Left renal cortex interstitium (tissue), 4 donors: ENCODE measurements around the gene MEIOSIN. TPM values are rescaled to one million over a fixed set of nuclear protein-coding genes. Genes with fewer than 3 reads are reported as not detected.

Experiments used
- DNase-seq, 4 donors: peaks; one replicate each; pipeline ENCODE4 v3.0.0-alpha.2; 2013; ENCODE audit warnings: low read depth in 4 of 4, low spot score in 2 of 4, missing footprints in 1 of 4
- polyA plus RNA-seq, 4 donors: library from polyadenylated mRNA; unstranded; fragments of 120-200 nt; gene quantifications; one replicate each; pipeline ENCODE4 v1.2.1, GENCODE V29; 2013; ENCODE audit not compliant: insufficient read length in 4 of 4

The MEIOSIN gene
- polyA plus RNA-seq, 4 donors: not detected

- DNase-seq: no peak
These were observed 44.2 kb downstream of the MEIOSIN start for GRCh38 chr19:45777395-45777961.

- no peak for DNase-seq
These were observed 44.9 kb downstream of the MEIOSIN start for GRCh38 chr19:45778010-45778661.

- DNase-seq: peak in 1 of 4 donors; percentile 70
These were observed 46.2 kb downstream of the MEIOSIN start for GRCh38 chr19:45779231-45780145.

- no peak for DNase-seq
These were observed 46.9 kb downstream of the MEIOSIN start for GRCh38 chr19:45780146-45780447.

- no peak for DNase-seq
These were observed 47.4 kb downstream of the MEIOSIN start for GRCh38 chr19:45780448-45781213.

- DNase-seq: no peak
These were observed 48.2 kb downstream of the MEIOSIN start for GRCh38 chr19:45781214-45782161.

GRCh38 chr19:45782162-45782691 lies 49.0 kb downstream of the MEIOSIN start, which contains the start of gene DMPK:
TSS of gene DMPK (minus strand) at chr19:45782490. CDS start at chr19:45782352, 138 bp downstream.
- DNase-seq: no peak

- DNase-seq: no peak
These were observed 49.9 kb downstream of the MEIOSIN start for GRCh38 chr19:45782820-45783785.

GRCh38 chr19:45784096-45784495 lies 50.9 kb downstream of the MEIOSIN start:
- DNase-seq: no peak

GRCh38 chr19:45785097-45785496 lies 51.9 kb downstream of the MEIOSIN start:
- no peak for DNase-seq

GRCh38 chr19:45785781-45786532 lies 52.7 kb downstream of the MEIOSIN start:
- DNase-seq: no peak

- DNase-seq: no peak
These were observed 53.3 kb downstream of the MEIOSIN start for GRCh38 chr19:45786533-45786894.

- no peak for DNase-seq
These were observed 56.0 kb downstream of the MEIOSIN start for GRCh38 chr19:45789035-45789786.

GRCh38 chr19:45790942-45791341 lies 57.7 kb downstream of the MEIOSIN start:
- DNase-seq: no peak

- DNase-seq: no peak
These were observed 58.7 kb downstream of the MEIOSIN start for GRCh38 chr19:45791744-45792469.

GRCh38 chr19:45792470-45793177 lies 59.4 kb downstream of the MEIOSIN start, which contains the start of gene DMWD:
TSS of gene DMWD (minus strand) at chr19:45792845. CDS start at chr19:45792756, 89 bp downstream.
- peak in 3 of 4 donors; percentile 98 to 99 (median 98) for DNase-seq
